K562 (cell line): ENCODE data around the gene CD93. TPM values are rescaled to one million over a fixed set of nuclear protein-coding genes. Genes with fewer than 3 reads are reported as not detected.

Experiments used
- ATAC-seq: fragments of 200-7000 bp; cut with Tn5 transposase; 3 replicates; pipeline ENCODE4 v1.9.1; 2020; ENCODE audit warnings: moderate library complexity
- BruUV-seq: library from RNA; stranded (reverse); fragments of 400-500 nt; replicated peaks from 2 replicates; lab custom pipeline; 2021; lab: Mats Ljungman, UMichigan
- CTCF ChIA-PET: fragments of 300-600 bp; formaldehyde crosslinking; extraction: SDS; loops from one replicate; lab custom pipeline; 2021; ENCODE audit warnings: low intra/inter-chr PET ratio; lab: Yijun Ruan, JAX
- POLR2A ChIA-PET: fragments of 300-600, 350-650 bp; sonication (Branson Sonifier 250); formaldehyde crosslinking; extraction: SDS; loops from one replicate; lab custom pipeline; 2021; ENCODE audit warnings: antibody characterized with exemption, inconsistent platforms; lab: Yijun Ruan, JAX
- DNase-seq, 4 experiments: peaks; one replicate each; pipeline versions ENCODE4 v3.0.0 to v3.0.0-alpha.2; 2011 to 2018; ENCODE audit warnings: low spot score in 3 of 4, mixed read lengths in 3 of 4; ENCODE audit errors: extremely low read depth in 1 of 4
- FAIRE-seq: peaks from 2 replicates; lab custom pipeline; 2011; peaks lifted over from hg19 to GRCh38; lab: Jason Lieb, UNC
- H2AFZ ChIP-seq: 2 replicates; pipeline ENCODE4 v1.6.0; 2011; ENCODE audit warnings: low read depth, low read length, control low read depth, inconsistent platforms
- H3K27ac ChIP-seq: fragments of 200-600 bp; 3 replicates; pipeline ENCODE4 v1.8.0; 2011; ENCODE audit warnings: low read depth, mild to moderate bottlenecking, control low read depth, inconsistent platforms, low read length, moderate library complexity, mixed read lengths; ENCODE audit errors: extremely low read depth
- H3K27me3 ChIP-seq, 2 experiments: fragments of 300-600 bp in 1 of 2; 2 replicates in 1 of 2; 3 replicates in 1 of 2; pipeline versions ENCODE4 v1.6.0 to v1.8.0; 2011; ENCODE audit warnings: inconsistent platforms in 2 of 2, low read length in 2 of 2, mild to moderate bottlenecking in 1 of 2, mixed read lengths in 1 of 2, moderate library complexity in 1 of 2; ENCODE audit not compliant: control insufficient read depth in 2 of 2, insufficient read depth in 2 of 2
- H3K36me3 ChIP-seq: fragments of 300-600 bp; 3 replicates; pipeline ENCODE4 v1.8.0; 2011; ENCODE audit warnings: mild to moderate bottlenecking, low read length, inconsistent platforms; ENCODE audit not compliant: control insufficient read depth, insufficient read depth
- H3K4me1 ChIP-seq, 2 experiments: fragments of 200-600 bp in 1 of 2; replicated peaks in 1 of 2; 2 replicates in 1 of 2; 3 replicates in 1 of 2; pipeline versions ENCODE4 v1.5.1 to v1.8.0; 2011; ENCODE audit warnings: inconsistent platforms in 2 of 2, low read length in 2 of 2, mild to moderate bottlenecking in 1 of 2, mixed read lengths in 1 of 2, moderate library complexity in 1 of 2; ENCODE audit not compliant: control insufficient read depth in 2 of 2, insufficient read depth in 2 of 2
- H3K4me2 ChIP-seq: 2 replicates; pipeline ENCODE4 v1.6.1; 2011; ENCODE audit warnings: low read length, control low read depth, inconsistent platforms, mixed read lengths; ENCODE audit not compliant: insufficient read depth
- H3K4me3 ChIP-seq: fragments of 200-600 bp; sonication (generic), shearing (Covaris generic); 2 replicates; pipeline ENCODE4 v1.5.1; 2016; ENCODE audit warnings: control low read depth, inconsistent platforms
- H3K79me2 ChIP-seq: fragments of 200-600 bp; 3 replicates; pipeline ENCODE4 v1.8.0; 2011; ENCODE audit warnings: low read length, inconsistent platforms; ENCODE audit not compliant: control insufficient read depth, insufficient read depth
- H3K9ac ChIP-seq, 2 experiments: 2 replicates each; pipeline versions ENCODE4 v1.6.0 to v1.6.1; 2011; ENCODE audit warnings: low read depth in 2 of 2, low read length in 2 of 2, control low read depth in 1 of 2, inconsistent platforms in 1 of 2, mild to moderate bottlenecking in 1 of 2, mixed read lengths in 1 of 2; ENCODE audit not compliant: insufficient read depth in 1 of 2
- H3K9me1 ChIP-seq: one replicate; pipeline ENCODE4 v1.6.0; 2011; ENCODE audit warnings: inconsistent platforms, mild to moderate bottlenecking, low read length, moderate library complexity; ENCODE audit not compliant: control insufficient read depth, insufficient read depth
- H3K9me3 ChIP-seq: replicated peaks from 2 replicates; pipeline ENCODE4 v1.5.1; 2011; ENCODE audit warnings: low read depth, low read length, inconsistent platforms; ENCODE audit not compliant: control insufficient read depth, insufficient read depth
- H4K20me1 ChIP-seq: replicated peaks from 2 replicates; pipeline ENCODE4 v1.6.1; 2011; ENCODE audit warnings: low read length, inconsistent platforms, mixed read lengths; ENCODE audit not compliant: control insufficient read depth, insufficient read depth
- MECOM ChIP-seq: fragments of 250-450 bp; sonication (Bioruptor Pico); IDR thresholded peaks from 2 replicates; pipeline ENCODE4 v1.8.0; 2022; ENCODE audit warnings: inconsistent platforms
- PHB ChIP-seq: fragments of 250-450 bp; sonication (Bioruptor Pico); IDR thresholded peaks from 2 replicates; pipeline ENCODE4 v1.5.0; 2021
- SAFB2 ChIP-seq: fragments of 200-400 bp; formaldehyde crosslinking; IDR thresholded peaks from 2 replicates; pipeline ENCODE4 v1.6.1; 2018; ENCODE audit warnings: borderline replicate concordance, low read length, low read depth, moderate library complexity; ENCODE audit not compliant: severe bottlenecking
- STAG1 ChIP-seq: sonication (generic); formaldehyde crosslinking; IDR thresholded peaks from 2 replicates; pipeline ENCODE4 v1.5.0; 2020; ENCODE audit warnings: missing genetic modification reagents, borderline replicate concordance
- ZNF699 ChIP-seq: fragments of 250-450 bp; sonication (Bioruptor Pico); IDR thresholded peaks from 2 replicates; pipeline ENCODE4 v1.8.0; 2021; ENCODE audit warnings: mild to moderate bottlenecking, moderate library complexity; ENCODE audit not compliant: insufficient replicate concordance
- WGBS: fragments of 100-300 bp; shearing (Covaris generic); methylation state at CpG from one replicate; pipeline ENCODE4 v1.1.6; 2016; ENCODE audit warnings: low coverage, mixed read lengths; ENCODE audit not compliant: insufficient coverage; ENCODE audit errors: missing lambda C conversion rate; 5-methylcytosine and 5-hydroxymethylcytosine counted together
- in situ Hi-C: fragments of 300-500 bp; cut with MboI; formaldehyde crosslinking; loops from 4 replicates; pipeline ENCODE4 v1.15.0; 2018; ENCODE audit warnings: inconsistent platforms, mixed read lengths
- intact Hi-C: fragments of 100-400 bp; cut with micrococcal nuclease; formaldehyde crosslinking; loops from 2 replicates; pipeline ENCODE4 v1.14.2; 2022
- polyA plus RNA-seq, 8 experiments: library from polyadenylated mRNA; depleted of rRNA in 4 of 8; stranded (reverse) in 5 of 8; unstranded in 3 of 8; fragments of >200 nt; fragmentation: Nextera tagmentation in 2 of 8; fragmentation: Illumina TruSeq in 1 of 8; extraction: Ambion mirVana in 2 of 8; extraction: Trizol in 1 of 8; gene quantifications; 2 replicates each; pipeline versions ENCODE4 v1.2.1 to v1.2.3, GENCODE V29; 2011 to 2014; ENCODE audit warnings: inconsistent platforms in 1 of 8, missing spikeins in 1 of 8
- total RNA-seq, 7 experiments: library from RNA; depleted of rRNA in 6 of 7; stranded (reverse); fragments of >200 nt in 6 of 7; fragmentation: Illumina TruSeq in 2 of 7; extraction: Trizol in 2 of 7; gene quantifications; 2 replicates each; pipeline versions ENCODE4 v1.2.1 to v1.2.3, GENCODE V29; 2011 to 2021; ENCODE audit warnings: low replicate concordance in 1 of 7
- TF ChIP-seq, protein P1 (sequence below): fragments of 450-650 bp; conservative IDR thresholded peaks from 2 replicates; pipeline ENCODE4 v1.6.1; 2016; ENCODE audit warnings: missing genetic modification characterization, low read depth, mild to moderate bottlenecking, missing compliant biosample characterization, moderate library complexity
- TF ChIP-seq, protein P2 (sequence below): fragments of 450-650 bp; formaldehyde crosslinking; IDR thresholded peaks from 2 replicates; pipeline ENCODE4 v1.4.0; 2020; ENCODE audit warnings: mild to moderate bottlenecking, moderate library complexity
- TF ChIP-seq, protein P3 (sequence below), 2 experiments: fragments of 450-650 bp; IDR thresholded peaks; 2 replicates each; pipeline ENCODE4 v1.6.1; 2016; ENCODE audit warnings: mild to moderate bottlenecking in 2 of 2, borderline replicate concordance in 1 of 2, low read depth in 1 of 2, moderate library complexity in 1 of 2
- TF ChIP-seq, protein P4 (sequence below): sonication (generic); formaldehyde crosslinking; IDR thresholded peaks from 2 replicates; pipeline ENCODE4 v1.8.0; 2022; ENCODE audit warnings: mild to moderate bottlenecking, low read depth, missing genetic modification reagents

The CD93 gene
- total and polyA plus RNA-seq, 9 of the 15 experiments (the other 6 are each of a cell fraction or from before 2014, with no cell fraction given) = 0.03 to 0.20 (median 0.05) TPM

DNA sequence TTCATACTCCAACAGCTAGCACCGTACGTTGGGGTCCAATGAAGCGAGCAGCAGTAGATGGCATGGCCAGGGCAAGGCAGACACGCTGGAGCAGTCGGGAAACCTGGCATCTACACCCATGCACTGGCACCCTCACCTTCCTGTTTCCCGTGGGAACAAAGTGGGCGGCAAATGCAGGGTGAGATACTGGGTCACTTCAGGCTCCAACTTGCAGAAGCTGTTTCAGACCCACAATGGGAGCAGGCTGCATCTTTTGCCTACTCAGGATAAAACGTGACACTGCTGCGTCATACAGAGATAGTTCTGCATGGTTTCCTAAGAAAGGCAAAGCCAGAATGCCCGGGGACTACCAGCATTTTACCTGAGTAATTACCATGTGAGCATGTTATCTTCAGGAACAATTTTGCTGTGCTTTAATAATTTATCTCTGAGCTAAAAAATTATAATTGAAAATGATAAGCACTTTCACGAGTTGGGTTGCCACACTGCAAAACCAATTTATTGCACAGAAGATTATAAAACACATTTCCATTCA is 10.9 kb upstream of the CD93 start:
- peak overlapping the region in 1 of 2 experiments; percentile 56; a peak in 1 of 4 replicates for H3K9ac ChIP-seq
- intact Hi-C loops (no loop called here), in situ Hi-C loops (no loop called here)
- no peaks in the 10 kb centered on the region for H3K9me1 ChIP-seq
- CTCF ChIA-PET = no interaction called here
- no peak overlapping the region for H3K27ac ChIP-seq
- H4K20me1 ChIP-seq = no peaks in the 10 kb centered on the region
- peaks cover 8 to 11% of the 10 kb centered on the region in 2 experiments for H3K4me1 ChIP-seq
- H3K27me3 ChIP-seq = no peaks in the 10 kb centered on the region
- H3K4me2 ChIP-seq = no peak overlapping the region
- no TSS peak for BruUV-seq
- POLR2A ChIA-PET = interaction anchor here (0.6 to 2.1 kb wide), 5 partner anchors 10 to 89 kb away, joined by 3 to 8 read pairs (median 5); no protein-coding TSS in a partner anchor
- no peak for ATAC-seq
- H2AFZ ChIP-seq = no peak overlapping the region
- no peak overlapping the region for H3K4me3 ChIP-seq
- no peaks in the 10 kb centered on the region for H3K36me3 ChIP-seq
- H3K79me2 ChIP-seq = no peaks in the 10 kb centered on the region
- WGBS = 52% methylated on average over 11 of the region's 11 CpGs
- DNase-seq = no peak
- H3K9me3 ChIP-seq = no peaks in the 10 kb centered on the region
- FAIRE-seq = no peak
- TF ChIP-seq ZNF699 (CRISPR knock-in tag) (no peak), SAFB2 (no peak), PHB (no peak), STAG1 (CRISPR knock-in tag) (no peak), MECOM (CRISPR knock-in tag) (no peak)
- TF ChIP-seq, protein P1, sequence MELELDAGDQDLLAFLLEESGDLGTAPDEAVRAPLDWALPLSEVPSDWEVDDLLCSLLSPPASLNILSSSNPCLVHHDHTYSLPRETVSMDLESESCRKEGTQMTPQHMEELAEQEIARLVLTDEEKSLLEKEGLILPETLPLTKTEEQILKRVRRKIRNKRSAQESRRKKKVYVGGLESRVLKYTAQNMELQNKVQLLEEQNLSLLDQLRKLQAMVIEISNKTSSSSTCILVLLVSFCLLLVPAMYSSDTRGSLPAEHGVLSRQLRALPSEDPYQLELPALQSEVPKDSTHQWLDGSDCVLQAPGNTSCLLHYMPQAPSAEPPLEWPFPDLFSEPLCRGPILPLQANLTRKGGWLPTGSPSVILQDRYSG (tag) = no peak
- TF ChIP-seq, protein P2, sequence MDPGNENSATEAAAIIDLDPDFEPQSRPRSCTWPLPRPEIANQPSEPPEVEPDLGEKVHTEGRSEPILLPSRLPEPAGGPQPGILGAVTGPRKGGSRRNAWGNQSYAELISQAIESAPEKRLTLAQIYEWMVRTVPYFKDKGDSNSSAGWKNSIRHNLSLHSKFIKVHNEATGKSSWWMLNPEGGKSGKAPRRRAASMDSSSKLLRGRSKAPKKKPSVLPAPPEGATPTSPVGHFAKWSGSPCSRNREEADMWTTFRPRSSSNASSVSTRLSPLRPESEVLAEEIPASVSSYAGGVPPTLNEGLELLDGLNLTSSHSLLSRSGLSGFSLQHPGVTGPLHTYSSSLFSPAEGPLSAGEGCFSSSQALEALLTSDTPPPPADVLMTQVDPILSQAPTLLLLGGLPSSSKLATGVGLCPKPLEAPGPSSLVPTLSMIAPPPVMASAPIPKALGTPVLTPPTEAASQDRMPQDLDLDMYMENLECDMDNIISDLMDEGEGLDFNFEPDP (CRISPR knock-in tag) = no peak
- TF ChIP-seq, protein P3, sequence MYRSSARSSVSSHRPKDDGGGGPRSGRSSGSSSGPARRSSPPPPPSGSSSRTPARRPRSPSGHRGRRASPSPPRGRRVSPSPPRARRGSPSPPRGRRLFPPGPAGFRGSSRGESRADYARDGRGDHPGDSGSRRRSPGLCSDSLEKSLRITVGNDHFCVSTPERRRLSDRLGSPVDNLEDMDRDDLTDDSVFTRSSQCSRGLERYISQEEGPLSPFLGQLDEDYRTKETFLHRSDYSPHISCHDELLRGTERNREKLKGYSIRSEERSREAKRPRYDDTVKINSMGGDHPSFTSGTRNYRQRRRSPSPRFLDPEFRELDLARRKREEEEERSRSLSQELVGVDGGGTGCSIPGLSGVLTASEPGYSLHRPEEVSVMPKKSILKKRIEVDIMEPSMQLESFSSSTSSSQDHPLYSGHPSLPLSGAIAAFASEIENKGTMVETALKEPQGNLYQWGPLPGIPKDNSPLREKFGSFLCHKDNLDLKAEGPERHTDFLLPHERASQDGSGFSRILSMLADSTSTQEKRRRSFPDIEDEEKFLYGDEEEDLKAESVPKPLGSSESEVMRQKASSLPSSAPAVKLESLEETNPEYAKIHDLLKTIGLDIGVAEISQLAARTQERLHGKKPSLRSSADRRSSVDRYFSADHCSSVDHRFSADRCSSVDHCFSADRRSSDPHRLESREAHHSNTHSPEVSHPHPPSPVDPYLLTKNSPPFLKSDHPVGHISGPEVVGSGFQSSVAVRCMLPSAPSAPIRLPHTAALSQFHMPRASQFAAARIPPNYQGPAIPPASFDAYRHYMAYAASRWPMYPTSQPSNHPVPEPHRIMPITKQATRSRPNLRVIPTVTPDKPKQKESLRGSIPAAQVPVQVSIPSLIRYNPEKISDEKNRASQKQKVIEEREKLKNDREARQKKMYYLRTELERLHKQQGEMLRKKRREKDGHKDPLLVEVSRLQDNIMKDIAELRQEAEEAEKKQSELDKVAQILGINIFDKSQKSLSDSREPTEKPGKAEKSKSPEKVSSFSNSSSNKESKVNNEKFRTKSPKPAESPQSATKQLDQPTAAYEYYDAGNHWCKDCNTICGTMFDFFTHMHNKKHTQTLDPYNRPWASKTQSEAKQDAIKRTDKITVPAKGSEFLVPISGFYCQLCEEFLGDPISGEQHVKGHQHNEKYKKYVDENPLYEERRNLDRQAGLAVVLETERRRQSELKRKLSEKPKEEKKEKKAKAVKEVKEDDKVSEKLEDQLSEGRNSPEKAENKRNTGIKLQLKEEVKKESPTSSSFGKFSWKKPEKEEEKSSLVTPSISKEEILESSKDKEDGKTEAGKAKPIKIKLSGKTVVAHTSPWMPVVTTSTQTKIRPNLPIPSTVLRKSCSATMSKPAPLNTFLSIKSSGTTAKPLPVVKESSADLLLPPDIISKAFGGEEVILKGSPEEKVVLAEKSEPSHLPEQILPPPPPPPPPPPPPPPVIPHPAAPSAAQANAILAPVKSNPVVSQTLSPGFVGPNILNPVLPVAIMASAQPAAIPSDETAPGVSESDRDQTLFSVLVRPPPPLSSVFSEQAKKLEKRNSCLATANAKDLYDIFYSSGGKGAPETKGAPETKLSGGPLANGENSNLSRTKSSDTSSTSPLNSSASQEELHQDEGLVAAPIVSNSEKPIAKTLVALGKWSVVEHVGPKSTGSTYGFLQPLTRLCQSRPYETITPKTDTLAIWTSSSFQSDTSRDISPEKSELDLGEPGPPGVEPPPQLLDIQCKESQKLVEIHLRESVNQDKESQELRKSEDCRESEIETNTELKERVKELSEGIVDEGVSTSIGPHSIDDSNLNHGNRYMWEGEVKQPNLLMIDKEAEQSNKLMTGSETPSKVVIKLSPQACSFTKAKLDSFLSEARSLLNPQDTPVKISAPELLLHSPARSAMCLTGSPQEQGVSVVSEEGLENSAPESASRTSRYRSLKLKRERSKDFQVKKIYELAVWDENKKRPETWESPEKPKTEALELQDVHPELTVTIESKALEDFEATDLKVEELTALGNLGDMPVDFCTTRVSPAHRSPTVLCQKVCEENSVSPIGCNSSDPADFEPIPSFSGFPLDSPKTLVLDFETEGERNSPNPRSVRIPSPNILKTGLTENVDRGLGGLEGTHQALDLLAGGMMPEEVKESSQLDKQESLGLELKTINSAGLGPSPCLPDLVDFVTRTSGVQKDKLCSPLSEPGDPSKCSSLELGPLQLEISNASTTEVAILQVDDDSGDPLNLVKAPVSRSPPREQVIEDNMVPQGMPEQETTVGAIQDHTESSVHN (IDR thresholded peaks at IDR 0.05; ENCODE audit: borderline replicate concordance in 1 of 2, low read depth in 1 of 2) = no peak
- TF ChIP-seq, protein P4, sequence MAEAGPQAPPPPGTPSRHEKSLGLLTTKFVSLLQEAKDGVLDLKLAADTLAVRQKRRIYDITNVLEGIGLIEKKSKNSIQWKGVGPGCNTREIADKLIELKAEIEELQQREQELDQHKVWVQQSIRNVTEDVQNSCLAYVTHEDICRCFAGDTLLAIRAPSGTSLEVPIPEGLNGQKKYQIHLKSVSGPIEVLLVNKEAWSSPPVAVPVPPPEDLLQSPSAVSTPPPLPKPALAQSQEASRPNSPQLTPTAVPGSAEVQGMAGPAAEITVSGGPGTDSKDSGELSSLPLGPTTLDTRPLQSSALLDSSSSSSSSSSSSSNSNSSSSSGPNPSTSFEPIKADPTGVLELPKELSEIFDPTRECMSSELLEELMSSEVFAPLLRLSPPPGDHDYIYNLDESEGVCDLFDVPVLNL (CRISPR knock-in tag) = no peak
